B cell (primary cell): ENCODE results near the gene SLC39A11. TPM values are rescaled to one million over a fixed set of nuclear protein-coding genes. Genes with fewer than 3 reads are reported as not detected.

Experiments
- ATAC-seq: fragments of 200-7000 bp; cut with Tn5 transposase; one replicate; pipeline ENCODE4 v1.10.0; 2021; ENCODE audit warnings: low read depth, mild to moderate bottlenecking, moderate number of reproducible peaks, moderate library complexity
- CTCF ChIA-PET: fragments of 350-600 bp; sonication (Branson Sonifier 250); formaldehyde crosslinking; loops from one replicate; lab custom pipeline; 2021; ENCODE audit warnings: antibody characterized with exemption, inconsistent platforms; lab: Charles Lee
- POLR2A ChIA-PET: fragments of 350-600 bp; sonication (Branson Sonifier 250); formaldehyde crosslinking; loops from one replicate; lab custom pipeline; 2021; ENCODE audit warnings: antibody characterized with exemption; lab: Charles Lee
- DNase-seq: peaks from one replicate; pipeline ENCODE4 v3.0.0; 2013
- H2AFZ ChIP-seq: 2 replicates; pipeline ENCODE4 v1.6.1; 2012; ENCODE audit warnings: mild to moderate bottlenecking, low read depth, low read length; ENCODE audit not compliant: insufficient read depth, poor library complexity, severe bottlenecking
- H3K27ac ChIP-seq, 2 donors: 1 replicate in 1 of 2; 2 replicates in 1 of 2; pipeline ENCODE4 v1.5.1; 2012 to 2013; ENCODE audit warnings: low read length in 2 of 2, mild to moderate bottlenecking in 2 of 2, moderate library complexity in 1 of 2
- H3K27me3 ChIP-seq, 4 experiments: fragments of 200-600 bp in 1 of 4; sonication (generic) in 1 of 4; replicated peaks in 1 of 4; 1 replicate in 2 of 4; 2 replicates in 2 of 4; pipeline versions ENCODE4 v1.6.1 to v1.7.0; 2013 to 2016; ENCODE audit warnings: low read length in 3 of 4, mild to moderate bottlenecking in 2 of 4, mixed read lengths in 1 of 4, moderate library complexity in 1 of 4; ENCODE audit not compliant: insufficient read depth in 4 of 4, control insufficient read depth in 3 of 4; ENCODE audit errors: control extremely low read depth in 1 of 4
- H3K36me3 ChIP-seq, 2 experiments: replicated peaks in 1 of 2; 1 replicate in 1 of 2; 2 replicates in 1 of 2; pipeline versions ENCODE4 v1.6.1 to v1.7.1; 2013; ENCODE audit warnings: low read length in 1 of 2; ENCODE audit not compliant: insufficient read depth in 2 of 2, control insufficient read depth in 1 of 2; ENCODE audit errors: control extremely low read depth in 1 of 2, extremely low read depth in 1 of 2
- H3K4me1 ChIP-seq, 2 donors: fragments of 200-600 bp in 1 of 2; sonication (generic) in 1 of 2; 1 replicate in 1 of 2; 2 replicates in 1 of 2; pipeline versions ENCODE4 v1.5.1 to v1.6.1; 2013 to 2017; ENCODE audit warnings: low read length in 2 of 2; ENCODE audit not compliant: control insufficient read depth in 2 of 2, insufficient read depth in 2 of 2
- H3K4me2 ChIP-seq: replicated peaks from 2 replicates; pipeline ENCODE3; 2012; ENCODE audit warnings: mild to moderate bottlenecking, low read depth, low read length; ENCODE audit not compliant: poor library complexity, severe bottlenecking
- H3K4me3 ChIP-seq, 5 experiments: fragments of 200-600 bp in 1 of 5; sonication (generic) in 1 of 5; 1 replicate in 3 of 5; 2 replicates in 2 of 5; pipeline versions ENCODE4 v1.5.1 to v1.7.0; 2011 to 2016; ENCODE audit warnings: low read length in 4 of 5, mild to moderate bottlenecking in 4 of 5, low read depth in 2 of 5, control low read depth in 1 of 5, moderate library complexity in 1 of 5; ENCODE audit not compliant: insufficient read depth in 1 of 5; ENCODE audit errors: control extremely low read depth in 1 of 5, extremely low read depth in 1 of 5
- H3K79me2 ChIP-seq: fragments of 200-600 bp; sonication (generic); one replicate; pipeline ENCODE4 v1.6.0; 2016; ENCODE audit warnings: low read length; ENCODE audit not compliant: control insufficient read depth, insufficient read depth
- H3K9ac ChIP-seq: fragments of 200-600 bp; sonication (generic); 2 replicates; pipeline ENCODE4 v1.6.1; 2017; ENCODE audit warnings: mild to moderate bottlenecking, low read length, moderate library complexity
- H3K9me3 ChIP-seq, 3 donors: one replicate each; pipeline versions ENCODE4 v1.6.1 to v1.7.1; 2013; ENCODE audit warnings: low read length in 2 of 3; ENCODE audit not compliant: control insufficient read depth in 2 of 3, insufficient read depth in 1 of 3; ENCODE audit errors: control extremely low read depth in 1 of 3
- H4K20me1 ChIP-seq: 2 replicates; pipeline ENCODE4 v1.6.0; 2012; ENCODE audit warnings: mild to moderate bottlenecking, low read length; ENCODE audit not compliant: insufficient read depth, control insufficient read depth, poor library complexity, severe bottlenecking
- H3K27ac Mint-ChIP-seq: one replicate; pipeline ENCODE4 v1.8.0; 2021; ENCODE audit warnings: mixed read lengths
- H3K27me3 Mint-ChIP-seq: one replicate; pipeline ENCODE4 v1.8.0; 2021; ENCODE audit warnings: mixed read lengths
- H3K4me1 Mint-ChIP-seq: one replicate; pipeline ENCODE4 v1.8.0; 2021; ENCODE audit warnings: mixed read lengths
- H3K4me3 Mint-ChIP-seq: one replicate; pipeline ENCODE4 v1.8.0; 2021; ENCODE audit warnings: mixed read lengths
- H3K9me3 Mint-ChIP-seq: one replicate; pipeline ENCODE4 v1.8.0; 2022; ENCODE audit warnings: mixed read lengths; ENCODE audit not compliant: insufficient read depth
- EZH2 ChIP-seq: IDR thresholded peaks from 2 replicates; pipeline ENCODE4 v1.6.1; 2012; ENCODE audit warnings: borderline replicate concordance, low read depth, mild to moderate bottlenecking, moderate library complexity, low read length; ENCODE audit not compliant: insufficient read depth, poor library complexity, severe bottlenecking
- WGBS: methylation state at CpG from one replicate; pipeline ENCODE4 v1.1.5; 2013; ENCODE audit warnings: missing lambda C conversion rate; ENCODE audit not compliant: insufficient coverage; 5-methylcytosine and 5-hydroxymethylcytosine counted together
- intact Hi-C: fragments of 100-400 bp; cut with micrococcal nuclease; formaldehyde crosslinking; loops from one replicate; pipeline ENCODE4 v1.10.0; 2022
- polyA plus RNA-seq: library from polyadenylated mRNA; depleted of rRNA; stranded (reverse); fragments of >200 nt; gene quantifications from 2 replicates; pipeline ENCODE4 v1.2.3, GENCODE V29; 2012
- total RNA-seq, 2 donors: library from RNA; stranded (reverse); fragments of 120-200 nt in 1 of 2; gene quantifications; 1 replicate in 1 of 2; 2 replicates in 1 of 2; pipeline versions ENCODE4 v1.2.3 to v1.2.4, GENCODE V29; 2013 to 2022
- TF ChIP-seq, protein P1 (sequence below): fragments of 200-600 bp; IDR thresholded peaks from one replicate; pipeline ENCODE4 v1.8.0; 2022; ENCODE audit warnings: antibody characterized with exemption, mild to moderate bottlenecking

The SLC39A11 gene
- total and polyA plus RNA-seq, 2 donors (not counting 1 experiment from before 2014, with no cell fraction given): 6.9 to 39.6 TPM

GRCh38 chr17:72967277-72967970 is 125.1 kb downstream of the SLC39A11 start:
- Histone ChIP-seq H3K27me3 (no peaks in the 10 kb centered on the region), H3K79me2 (no peaks in the 10 kb centered on the region), H2AFZ (no peak overlapping the region), H3K4me1 (peaks cover 0 to 3% of the 10 kb centered on the region in 2 donors), H4K20me1 (no peaks in the 10 kb centered on the region), H3K4me2 (no peak overlapping the region), H3K9ac (no peak overlapping the region), H3K27ac (no peak overlapping the region), H3K9me3 (peaks cover 0 to 4% (median 0%) of the 10 kb centered on the region in 3 donors), H3K4me3 (no peak overlapping the region), H3K36me3 (peaks cover 0 to 1% of the 10 kb centered on the region in 2 experiments)
- WGBS: 82% methylated on average over 7 of the region's 8 CpGs
- ChIA-PET POLR2A (no interaction called here), CTCF (no interaction called here)
- H3K4me3 Mint-ChIP-seq: no peak overlapping the region
- TF ChIP-seq EZH2: no peak
- TF ChIP-seq, protein P1, sequence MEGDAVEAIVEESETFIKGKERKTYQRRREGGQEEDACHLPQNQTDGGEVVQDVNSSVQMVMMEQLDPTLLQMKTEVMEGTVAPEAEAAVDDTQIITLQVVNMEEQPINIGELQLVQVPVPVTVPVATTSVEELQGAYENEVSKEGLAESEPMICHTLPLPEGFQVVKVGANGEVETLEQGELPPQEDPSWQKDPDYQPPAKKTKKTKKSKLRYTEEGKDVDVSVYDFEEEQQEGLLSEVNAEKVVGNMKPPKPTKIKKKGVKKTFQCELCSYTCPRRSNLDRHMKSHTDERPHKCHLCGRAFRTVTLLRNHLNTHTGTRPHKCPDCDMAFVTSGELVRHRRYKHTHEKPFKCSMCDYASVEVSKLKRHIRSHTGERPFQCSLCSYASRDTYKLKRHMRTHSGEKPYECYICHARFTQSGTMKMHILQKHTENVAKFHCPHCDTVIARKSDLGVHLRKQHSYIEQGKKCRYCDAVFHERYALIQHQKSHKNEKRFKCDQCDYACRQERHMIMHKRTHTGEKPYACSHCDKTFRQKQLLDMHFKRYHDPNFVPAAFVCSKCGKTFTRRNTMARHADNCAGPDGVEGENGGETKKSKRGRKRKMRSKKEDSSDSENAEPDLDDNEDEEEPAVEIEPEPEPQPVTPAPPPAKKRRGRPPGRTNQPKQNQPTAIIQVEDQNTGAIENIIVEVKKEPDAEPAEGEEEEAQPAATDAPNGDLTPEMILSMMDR: no peak
- no peak overlapping the region for H3K27ac Mint-ChIP-seq
- peaks cover 18% of the 10 kb centered on the region for H3K4me1 Mint-ChIP-seq
- no peak for ATAC-seq
- no peaks in the 10 kb centered on the region for H3K9me3 Mint-ChIP-seq
- H3K27me3 Mint-ChIP-seq: no peaks in the 10 kb centered on the region
- intact Hi-C loops: no loop called here
- DNase-seq: no peak

GRCh38 chr17:72962106-72962505 is 130.4 kb downstream of the SLC39A11 start:
- TF ChIP-seq, protein P1: no peak
- no peak for TF ChIP-seq EZH2
- no peak overlapping the region for H3K4me3 Mint-ChIP-seq
- ChIA-PET CTCF (no interaction called here), POLR2A (no interaction called here)
- no peak overlapping the region for H3K9ac ChIP-seq
- no peaks in the 10 kb centered on the region for H3K9me3 Mint-ChIP-seq
- H3K4me3 ChIP-seq: no peak overlapping the region
- peaks cover 0 to 4% (median 0%) of the 10 kb centered on the region in 3 donors for H3K9me3 ChIP-seq
- H3K4me1 Mint-ChIP-seq: peaks cover 2% of the 10 kb centered on the region
- intact Hi-C loops: no loop called here
- H3K27me3 ChIP-seq: no peaks in the 10 kb centered on the region
- H3K27ac ChIP-seq: no peak overlapping the region
- H2AFZ ChIP-seq: no peak overlapping the region
- H3K27ac Mint-ChIP-seq: no peak overlapping the region
- H3K79me2 ChIP-seq: peaks cover 2% of the 10 kb centered on the region
- DNase-seq: no peak
- no peaks in the 10 kb centered on the region for H3K36me3 ChIP-seq
- H4K20me1 ChIP-seq: no peaks in the 10 kb centered on the region
- WGBS: 86% methylated on average over 2 of the region's 3 CpGs
- no peak for ATAC-seq
- no peaks in the 10 kb centered on the region for H3K4me1 ChIP-seq
- H3K27me3 Mint-ChIP-seq: no peaks in the 10 kb centered on the region
- H3K4me2 ChIP-seq: no peak overlapping the region
